ENCODE results near the gene NXPE3. TPM values are rescaled to one million over a fixed set of nuclear protein-coding genes. Genes with fewer than 3 reads are reported as not detected.

NXPE3 gene
- total RNA-seq, 1 experiment from 2014 or later = 5.3 TPM

DNA sequence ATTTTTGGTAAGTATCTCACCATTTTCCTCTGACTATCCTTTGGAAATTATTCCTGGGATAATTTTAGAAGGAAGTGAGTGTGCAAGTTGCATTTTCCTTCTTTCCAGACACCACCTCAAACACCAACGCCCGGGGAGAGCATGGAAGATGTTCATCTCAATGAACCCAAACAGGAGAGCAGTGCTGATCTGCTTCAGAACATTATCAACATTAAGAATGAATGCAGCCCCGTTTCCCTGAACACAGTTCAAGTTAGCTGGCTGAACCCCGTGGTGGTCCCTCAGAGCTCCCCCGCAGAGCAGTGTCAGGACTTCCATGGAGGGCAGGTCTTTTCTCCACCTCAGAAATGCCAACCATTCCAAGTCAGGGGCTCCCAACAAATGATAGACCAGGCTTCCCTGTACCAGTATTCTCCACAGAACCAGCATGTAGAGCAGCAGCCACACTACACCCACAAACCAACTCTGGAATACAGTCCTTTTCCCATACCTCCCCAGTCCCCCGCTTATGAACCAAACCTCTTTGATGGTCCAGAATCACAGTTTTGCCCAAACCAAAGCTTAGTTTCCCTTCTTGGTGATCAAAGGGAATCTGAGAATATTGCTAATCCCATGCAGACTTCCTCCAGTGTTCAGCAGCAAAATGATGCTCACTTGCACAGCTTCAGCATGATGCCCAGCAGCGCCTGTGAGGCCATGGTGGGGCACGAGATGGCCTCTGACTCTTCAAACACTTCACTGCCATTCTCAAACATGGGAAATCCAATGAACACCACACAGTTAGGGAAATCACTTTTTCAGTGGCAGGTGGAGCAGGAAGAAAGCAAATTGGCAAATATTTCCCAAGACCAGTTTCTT lies 74.2 kb downstream of the NXPE3 start:
- no peak overlapping the region for H3K4me3 ChIP-seq (ENCODE audit: low read depth, low read length)
- no peak overlapping the region for H3K27ac Mint-ChIP-seq (ENCODE audit: unreplicated experiment)

DNA sequence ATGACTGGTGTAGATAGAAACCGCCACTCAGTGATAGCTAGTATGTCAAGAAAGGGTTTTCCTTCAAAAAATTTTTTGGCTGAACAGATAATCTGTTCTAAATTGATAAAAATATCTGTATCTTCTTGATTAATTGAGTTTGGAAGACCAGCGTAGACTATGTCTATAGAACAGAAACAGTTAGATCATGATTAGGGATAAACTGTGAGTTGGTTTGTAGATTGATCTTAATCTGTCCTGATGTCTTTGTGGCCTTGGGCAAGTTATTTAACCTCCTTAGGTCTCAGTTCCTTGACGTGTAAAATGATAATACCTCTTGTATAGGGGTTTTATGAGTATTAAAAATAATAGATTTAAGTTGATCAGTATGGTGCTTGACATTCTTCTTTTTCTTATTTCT lies 75.0 kb downstream of the NXPE3 start:
- no peaks in the 10 kb centered on the region for H3K27me3 Mint-ChIP-seq (ENCODE audit: insufficient read depth, unreplicated experiment)
- H3K4me3 Mint-ChIP-seq (ENCODE audit: unreplicated experiment) = no peak overlapping the region
- Histone ChIP-seq H3K27me3 (replicated peaks; ENCODE audit: control insufficient read depth, insufficient read depth, low read length) (no peaks in the 10 kb centered on the region), H3K9me3 (no peaks in the 10 kb centered on the region), H3K4me3 (ENCODE audit: low read depth, low read length) (no peak overlapping the region), H3K36me3 (ENCODE audit: control insufficient read depth, insufficient read depth, low read length) (peaks cover 8% of the 10 kb centered on the region), H3K4me1 (peaks cover 35% of the 10 kb centered on the region)
- DNase-seq = no peak
- intact Hi-C loops (cut with micrococcal nuclease; ENCODE audit: unreplicated experiment) = no loop called here
- no peak overlapping the region for H3K27ac Mint-ChIP-seq (ENCODE audit: unreplicated experiment)
- POLR2A ChIA-PET = no interaction called here
- TF ChIP-seq, protein P1, sequence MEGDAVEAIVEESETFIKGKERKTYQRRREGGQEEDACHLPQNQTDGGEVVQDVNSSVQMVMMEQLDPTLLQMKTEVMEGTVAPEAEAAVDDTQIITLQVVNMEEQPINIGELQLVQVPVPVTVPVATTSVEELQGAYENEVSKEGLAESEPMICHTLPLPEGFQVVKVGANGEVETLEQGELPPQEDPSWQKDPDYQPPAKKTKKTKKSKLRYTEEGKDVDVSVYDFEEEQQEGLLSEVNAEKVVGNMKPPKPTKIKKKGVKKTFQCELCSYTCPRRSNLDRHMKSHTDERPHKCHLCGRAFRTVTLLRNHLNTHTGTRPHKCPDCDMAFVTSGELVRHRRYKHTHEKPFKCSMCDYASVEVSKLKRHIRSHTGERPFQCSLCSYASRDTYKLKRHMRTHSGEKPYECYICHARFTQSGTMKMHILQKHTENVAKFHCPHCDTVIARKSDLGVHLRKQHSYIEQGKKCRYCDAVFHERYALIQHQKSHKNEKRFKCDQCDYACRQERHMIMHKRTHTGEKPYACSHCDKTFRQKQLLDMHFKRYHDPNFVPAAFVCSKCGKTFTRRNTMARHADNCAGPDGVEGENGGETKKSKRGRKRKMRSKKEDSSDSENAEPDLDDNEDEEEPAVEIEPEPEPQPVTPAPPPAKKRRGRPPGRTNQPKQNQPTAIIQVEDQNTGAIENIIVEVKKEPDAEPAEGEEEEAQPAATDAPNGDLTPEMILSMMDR (IDR thresholded peaks at IDR 0.05; ENCODE audit: insufficient read depth in 1 of 2, low read depth in 1 of 2, low read length in 1 of 2, severe bottlenecking in 1 of 2, unreplicated experiment in 1 of 2) = no peak
- H3K4me1 Mint-ChIP-seq (ENCODE audit: low read depth, unreplicated experiment) = peaks cover 40% of the 10 kb centered on the region
- TSS peak; percentile 51 for BruUV-seq (replicated peaks)
- CTCF ChIA-PET = interaction anchor here (1.0 kb wide), 1 partner anchor 371 kb away, joined by 9 read pairs; no protein-coding TSS in a partner anchor
- peaks cover 91% of the 10 kb centered on the region for H3K36me3 Mint-ChIP-seq (ENCODE audit: insufficient read depth, unreplicated experiment)
- H3K9me3 Mint-ChIP-seq (ENCODE audit: unreplicated experiment) = no peaks in the 10 kb centered on the region

More for the DNA sequence above, 74.2 kb downstream of the NXPE3 start:
- H3K27me3 ChIP-seq (replicated peaks; ENCODE audit: control insufficient read depth, insufficient read depth, low read length) = no peaks in the 10 kb centered on the region
- no peaks in the 10 kb centered on the region for H3K9me3 ChIP-seq
- Mint-ChIP-seq H3K9me3 (ENCODE audit: unreplicated experiment) (no peaks in the 10 kb centered on the region), H3K27me3 (ENCODE audit: insufficient read depth, unreplicated experiment) (no peaks in the 10 kb centered on the region), H3K36me3 (ENCODE audit: insufficient read depth, unreplicated experiment) (peaks cover 83% of the 10 kb centered on the region), H3K4me1 (ENCODE audit: low read depth, unreplicated experiment) (peaks cover 44% of the 10 kb centered on the region), H3K4me3 (ENCODE audit: unreplicated experiment) (peak overlapping the region; percentile 35)
- no peak for DNase-seq
- POLR2A ChIA-PET = no interaction called here
- H3K36me3 ChIP-seq (ENCODE audit: control insufficient read depth, insufficient read depth, low read length) = peaks cover 8% of the 10 kb centered on the region
- peaks cover 38% of the 10 kb centered on the region for H3K4me1 ChIP-seq
- no TSS peak for BruUV-seq (replicated peaks)
- intact Hi-C loops (cut with micrococcal nuclease; ENCODE audit: unreplicated experiment) = no loop called here
- CTCF ChIA-PET = no interaction called here
- TF ChIP-seq, protein P1 (IDR thresholded peaks at IDR 0.05; ENCODE audit: insufficient read depth in 1 of 2, low read depth in 1 of 2, low read length in 1 of 2, severe bottlenecking in 1 of 2, unreplicated experiment in 1 of 2) = no peak

DNA sequence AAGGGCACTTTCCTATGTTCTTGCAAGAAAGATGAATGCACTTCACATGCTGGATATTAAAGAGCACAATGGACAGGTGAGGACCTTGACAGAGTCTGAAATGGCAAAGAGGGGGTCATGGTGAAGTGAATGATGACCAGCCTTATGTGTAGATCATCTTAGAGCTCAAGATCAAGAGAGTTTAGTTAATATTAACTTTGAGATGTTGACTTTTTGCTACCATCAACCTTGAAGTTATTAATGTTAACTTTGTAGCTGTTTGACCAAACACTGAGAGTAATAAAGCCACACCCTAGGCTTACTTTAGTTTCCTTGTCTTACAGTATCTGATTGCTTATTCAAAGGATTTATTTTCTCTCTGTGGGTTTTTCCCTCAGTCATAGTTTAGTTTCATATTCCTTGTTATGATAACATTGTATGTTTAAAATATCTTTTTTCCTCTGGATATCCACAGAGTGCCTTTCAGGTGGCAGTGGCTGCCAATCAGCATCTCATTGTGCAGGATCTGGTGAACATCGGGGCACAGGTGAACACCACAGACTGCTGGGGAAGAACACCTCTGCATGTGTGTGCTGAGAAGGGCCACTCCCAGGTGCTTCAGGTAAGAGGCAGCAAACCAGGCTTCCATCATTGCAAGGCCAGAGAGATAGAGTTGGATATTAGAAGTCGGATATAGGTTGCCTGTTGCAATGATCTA lies 75.7 kb downstream of the NXPE3 start:
- H3K27ac Mint-ChIP-seq (ENCODE audit: unreplicated experiment) = peak overlapping the region; percentile 31
- H3K4me1 ChIP-seq = peaks cover 35% of the 10 kb centered on the region
- no peaks in the 10 kb centered on the region for H3K27me3 Mint-ChIP-seq (ENCODE audit: insufficient read depth, unreplicated experiment)
- H3K9me3 Mint-ChIP-seq (ENCODE audit: unreplicated experiment) = no peaks in the 10 kb centered on the region
- peaks cover 40% of the 10 kb centered on the region for H3K4me1 Mint-ChIP-seq (ENCODE audit: low read depth, unreplicated experiment)
- intact Hi-C loops (cut with micrococcal nuclease; ENCODE audit: unreplicated experiment) = no loop called here
- TF ChIP-seq, protein P1 (IDR thresholded peaks at IDR 0.05; ENCODE audit: insufficient read depth in 1 of 2, low read depth in 1 of 2, low read length in 1 of 2, severe bottlenecking in 1 of 2, unreplicated experiment in 1 of 2) = no peak
- H3K36me3 ChIP-seq (ENCODE audit: control insufficient read depth, insufficient read depth, low read length) = peaks cover 8% of the 10 kb centered on the region
- H3K4me3 Mint-ChIP-seq (ENCODE audit: unreplicated experiment) = peak overlapping the region; percentile 18
- no peaks in the 10 kb centered on the region for H3K9me3 ChIP-seq
- peak; percentile 43 to 55 for DNase-seq
- BruUV-seq (replicated peaks) = no TSS peak
- no peak overlapping the region for H3K4me3 ChIP-seq (ENCODE audit: low read depth, low read length)
- ChIA-PET CTCF (interaction anchor here (1.0 kb wide), 1 partner anchor 371 kb away, joined by 9 read pairs; no protein-coding TSS in a partner anchor), POLR2A (no interaction called here)
- peaks cover 95% of the 10 kb centered on the region for H3K36me3 Mint-ChIP-seq (ENCODE audit: insufficient read depth, unreplicated experiment)
- no peaks in the 10 kb centered on the region for H3K27me3 ChIP-seq (replicated peaks; ENCODE audit: control insufficient read depth, insufficient read depth, low read length)
